ENCODE results near the gene ACO2. TPM values are rescaled to one million over a fixed set of nuclear protein-coding genes. Genes with fewer than 3 reads are reported as not detected.
A peak's percentile ranks its signal among the peaks of the same experiment; 100 is the strongest.
"Not testable (repeated sequence)": the region's sequence is repeated elsewhere in the genome, so short reads cannot be mapped to it uniquely, and the experiment has no call there.

ACO2 gene
- total RNA-seq, 1 donor: 57.9 TPM

DNA sequence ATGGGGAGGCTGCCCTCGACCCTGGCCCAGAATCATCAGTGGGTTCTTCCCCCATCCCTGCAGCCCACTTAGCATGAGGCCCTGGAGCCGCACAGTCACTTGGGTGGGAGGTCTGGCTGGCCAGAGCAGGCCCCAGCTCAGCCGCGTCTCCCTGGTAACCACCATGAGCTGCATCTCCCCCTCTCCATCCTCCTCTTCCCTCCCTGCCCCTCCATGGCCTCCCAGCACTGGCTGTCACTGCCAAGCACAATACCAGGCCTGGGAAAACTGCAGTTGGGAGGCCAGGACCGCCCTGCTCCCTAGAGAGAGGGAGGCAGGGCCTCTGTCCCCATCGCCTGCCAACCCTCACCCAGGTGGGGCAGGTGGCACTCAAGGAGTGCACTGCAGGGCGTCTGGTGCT lies 99.9 kb downstream of the ACO2 start:
- Histone ChIP-seq H3K4me2 (ENCODE audit: insufficient read depth, low read length) (no peak overlapping the region), H4K20me1 (ENCODE audit: insufficient read depth, low read length) (no peaks in the 10 kb centered on the region), H3K79me2 (ENCODE audit: insufficient read depth, low read length) (no peaks in the 10 kb centered on the region), H3K36me3 (ENCODE audit: insufficient read depth, low read length) (no peaks in the 10 kb centered on the region), H2AFZ (ENCODE audit: low read length) (no peak overlapping the region), H3K27ac (ENCODE audit: low read depth, low read length) (no peak overlapping the region), H3K9me3 (ENCODE audit: low read depth, low read length) (no peaks in the 10 kb centered on the region), H3K27me3 (ENCODE audit: insufficient read depth, low read length) (no peaks in the 10 kb centered on the region), H3K4me1 (ENCODE audit: insufficient read depth, low read length) (peaks cover 8% of the 10 kb centered on the region), H3K4me3 (ENCODE audit: insufficient read depth, low read length) (no peak overlapping the region)
- TF ChIP-seq, protein P1, sequence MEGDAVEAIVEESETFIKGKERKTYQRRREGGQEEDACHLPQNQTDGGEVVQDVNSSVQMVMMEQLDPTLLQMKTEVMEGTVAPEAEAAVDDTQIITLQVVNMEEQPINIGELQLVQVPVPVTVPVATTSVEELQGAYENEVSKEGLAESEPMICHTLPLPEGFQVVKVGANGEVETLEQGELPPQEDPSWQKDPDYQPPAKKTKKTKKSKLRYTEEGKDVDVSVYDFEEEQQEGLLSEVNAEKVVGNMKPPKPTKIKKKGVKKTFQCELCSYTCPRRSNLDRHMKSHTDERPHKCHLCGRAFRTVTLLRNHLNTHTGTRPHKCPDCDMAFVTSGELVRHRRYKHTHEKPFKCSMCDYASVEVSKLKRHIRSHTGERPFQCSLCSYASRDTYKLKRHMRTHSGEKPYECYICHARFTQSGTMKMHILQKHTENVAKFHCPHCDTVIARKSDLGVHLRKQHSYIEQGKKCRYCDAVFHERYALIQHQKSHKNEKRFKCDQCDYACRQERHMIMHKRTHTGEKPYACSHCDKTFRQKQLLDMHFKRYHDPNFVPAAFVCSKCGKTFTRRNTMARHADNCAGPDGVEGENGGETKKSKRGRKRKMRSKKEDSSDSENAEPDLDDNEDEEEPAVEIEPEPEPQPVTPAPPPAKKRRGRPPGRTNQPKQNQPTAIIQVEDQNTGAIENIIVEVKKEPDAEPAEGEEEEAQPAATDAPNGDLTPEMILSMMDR (IDR thresholded peaks at IDR 0.05; ENCODE audit: extremely low read depth, low read depth, low read length): no peak
- DNase-seq (ENCODE audit: insufficient read length, low spot score, missing footprints): peak; percentile 50

DNA sequence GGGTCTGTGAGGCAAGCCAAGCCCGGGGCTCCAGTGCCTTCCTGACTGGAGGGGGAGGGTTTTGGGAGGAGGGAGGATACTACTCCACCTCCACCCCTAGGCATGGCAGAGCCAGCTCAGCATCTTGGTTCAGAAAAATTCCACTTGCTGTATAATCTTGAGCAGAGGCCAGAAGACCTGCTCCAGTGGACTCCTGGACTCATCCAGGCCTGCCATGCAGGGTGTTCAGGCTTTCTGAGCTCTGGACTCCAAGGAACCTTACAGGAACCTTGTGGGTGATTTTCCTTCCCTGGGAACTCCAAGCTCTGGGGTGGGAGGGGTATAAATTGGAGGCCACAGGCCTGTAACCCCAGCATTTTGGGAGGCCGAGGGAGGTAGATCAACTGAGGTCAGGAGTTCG lies 101.3 kb downstream of the ACO2 start:
- Histone ChIP-seq H3K9me3 (ENCODE audit: low read depth, low read length) (no peaks in the 10 kb centered on the region), H2AFZ (ENCODE audit: low read length) (no peak overlapping the region), H3K27ac (ENCODE audit: low read depth, low read length) (no peak overlapping the region), H3K4me2 (ENCODE audit: insufficient read depth, low read length) (no peak overlapping the region), H3K27me3 (ENCODE audit: insufficient read depth, low read length) (no peaks in the 10 kb centered on the region), H3K79me2 (ENCODE audit: insufficient read depth, low read length) (no peaks in the 10 kb centered on the region), H3K4me1 (ENCODE audit: insufficient read depth, low read length) (peaks cover 6% of the 10 kb centered on the region), H4K20me1 (ENCODE audit: insufficient read depth, low read length) (no peaks in the 10 kb centered on the region), H3K4me3 (ENCODE audit: insufficient read depth, low read length) (no peak overlapping the region), H3K36me3 (ENCODE audit: insufficient read depth, low read length) (peaks cover 1% of the 10 kb centered on the region)
- TF ChIP-seq, protein P1 (IDR thresholded peaks at IDR 0.05; ENCODE audit: extremely low read depth, low read depth, low read length): no peak
- peak; percentile 44 for DNase-seq (ENCODE audit: insufficient read length, low spot score, missing footprints)

- peak; percentile 30 for DNase-seq (ENCODE audit: insufficient read length, low spot score, missing footprints)
- Histone ChIP-seq H3K9me3 (ENCODE audit: low read depth, low read length) (no peaks in the 10 kb centered on the region), H2AFZ (ENCODE audit: low read length) (no peak overlapping the region), H3K36me3 (ENCODE audit: insufficient read depth, low read length) (peaks cover 3% of the 10 kb centered on the region), H3K4me1 (ENCODE audit: insufficient read depth, low read length) (no peaks in the 10 kb centered on the region), H3K4me3 (ENCODE audit: insufficient read depth, low read length) (no peak overlapping the region), H3K4me2 (ENCODE audit: insufficient read depth, low read length) (no peak overlapping the region), H3K79me2 (ENCODE audit: insufficient read depth, low read length) (no peaks in the 10 kb centered on the region), H3K27me3 (ENCODE audit: insufficient read depth, low read length) (no peaks in the 10 kb centered on the region), H3K27ac (ENCODE audit: low read depth, low read length) (no peak overlapping the region), H4K20me1 (ENCODE audit: insufficient read depth, low read length) (no peaks in the 10 kb centered on the region)
- TF ChIP-seq, protein P1 (IDR thresholded peaks at IDR 0.05; ENCODE audit: extremely low read depth, low read depth, low read length): no peak
These were observed 102.9 kb downstream of the ACO2 start for GRCh38 chr22:41571786-41572185.

- H3K4me3 ChIP-seq (ENCODE audit: insufficient read depth, low read length); H3K4me1 ChIP-seq (ENCODE audit: insufficient read depth, low read length); H3K9me3 ChIP-seq (ENCODE audit: low read depth, low read length); H3K4me2 ChIP-seq (ENCODE audit: insufficient read depth, low read length); H3K36me3 ChIP-seq (ENCODE audit: insufficient read depth, low read length); H3K27ac ChIP-seq (ENCODE audit: low read depth, low read length); H3K79me2 ChIP-seq (ENCODE audit: insufficient read depth, low read length); H4K20me1 ChIP-seq (ENCODE audit: insufficient read depth, low read length); H3K27me3 ChIP-seq (ENCODE audit: insufficient read depth, low read length); DNase-seq (ENCODE audit: insufficient read length, low spot score, missing footprints); H2AFZ ChIP-seq (ENCODE audit: low read length): not testable (repeated sequence)
These were observed 103.4 kb downstream of the ACO2 start for GRCh38 chr22:41572305-41572704.

Measured in osteoblast (primary cell).